ENCODE measurements around the gene SPHK2.

DNA sequence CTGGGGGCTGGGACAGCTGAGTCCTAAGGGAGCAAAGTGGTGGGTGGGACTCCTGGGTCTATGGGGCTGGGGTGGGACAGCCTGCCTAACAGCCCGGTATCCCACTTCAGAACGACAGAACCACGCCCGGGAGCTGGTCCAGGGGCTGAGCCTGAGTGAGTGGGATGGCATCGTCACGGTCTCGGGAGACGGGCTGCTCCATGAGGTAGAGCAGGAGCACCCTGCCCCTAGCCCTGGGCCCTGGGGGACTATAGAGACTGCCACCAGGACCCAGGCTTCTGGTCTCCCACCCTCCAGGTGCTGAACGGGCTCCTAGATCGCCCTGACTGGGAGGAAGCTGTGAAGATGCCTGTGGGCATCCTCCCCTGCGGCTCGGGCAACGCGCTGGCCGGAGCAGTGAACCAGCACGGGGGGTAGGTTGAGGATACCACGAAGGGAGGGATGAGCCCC lies 8.6 kb downstream of the SPHK2 start:
- TF ChIP-seq, protein P1, sequence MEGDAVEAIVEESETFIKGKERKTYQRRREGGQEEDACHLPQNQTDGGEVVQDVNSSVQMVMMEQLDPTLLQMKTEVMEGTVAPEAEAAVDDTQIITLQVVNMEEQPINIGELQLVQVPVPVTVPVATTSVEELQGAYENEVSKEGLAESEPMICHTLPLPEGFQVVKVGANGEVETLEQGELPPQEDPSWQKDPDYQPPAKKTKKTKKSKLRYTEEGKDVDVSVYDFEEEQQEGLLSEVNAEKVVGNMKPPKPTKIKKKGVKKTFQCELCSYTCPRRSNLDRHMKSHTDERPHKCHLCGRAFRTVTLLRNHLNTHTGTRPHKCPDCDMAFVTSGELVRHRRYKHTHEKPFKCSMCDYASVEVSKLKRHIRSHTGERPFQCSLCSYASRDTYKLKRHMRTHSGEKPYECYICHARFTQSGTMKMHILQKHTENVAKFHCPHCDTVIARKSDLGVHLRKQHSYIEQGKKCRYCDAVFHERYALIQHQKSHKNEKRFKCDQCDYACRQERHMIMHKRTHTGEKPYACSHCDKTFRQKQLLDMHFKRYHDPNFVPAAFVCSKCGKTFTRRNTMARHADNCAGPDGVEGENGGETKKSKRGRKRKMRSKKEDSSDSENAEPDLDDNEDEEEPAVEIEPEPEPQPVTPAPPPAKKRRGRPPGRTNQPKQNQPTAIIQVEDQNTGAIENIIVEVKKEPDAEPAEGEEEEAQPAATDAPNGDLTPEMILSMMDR (IDR thresholded peaks at IDR 0.05; ENCODE audit: low read depth, low read length, poor library complexity, severe bottlenecking): no peak
- TF ChIP-seq EZH2phosphoT487 (IDR thresholded peaks at IDR 0.05; ENCODE audit: borderline replicate concordance, low read length): no peak

Measured in DOHH2 (cell line).